ENCODE measurements around the gene DCTN3. TPM values are rescaled to one million over a fixed set of nuclear protein-coding genes. Genes with fewer than 3 reads are reported as not detected.

Gene DCTN3
- total RNA-seq, 5 donors from 2014 or later (not counting 1 experiment from before 2014, with no cell fraction given): 60.8 to 82.9 (median 69.0) TPM

- POLR2A ChIA-PET: interaction anchor here in 1 of 2 donors (0.6 kb wide), 1 partner anchor 32 kb away, joined by 10 read pairs; no protein-coding TSS in a partner anchor
These were observed 34.2 kb upstream of the DCTN3 start for GRCh38 chr9:34654323-34655051.

GRCh38 chr9:34653151-34654072 is 33.1 kb upstream of the DCTN3 start:
- Histone ChIP-seq H3K36me3 (ENCODE audit: control insufficient read depth in 2 of 2, extremely low read depth in 1 of 2, insufficient read depth in 1 of 2, low read length in 1 of 2) (peaks cover 0 to 34% of the 10 kb centered on the region in 2 donors), H3K27ac (ENCODE audit: low read length) (no peak overlapping the region), H3K9me3 (no peaks in the 10 kb centered on the region), H3K4me3 (ENCODE audit: control insufficient read depth in 1 of 2, extremely low read depth in 1 of 2, low read length in 1 of 2) (no peak overlapping the region), H3K4me1 (ENCODE audit: control insufficient read depth in 1 of 2, extremely low read depth in 1 of 2, insufficient read depth in 2 of 2, low read length in 2 of 2) (peaks cover 4 to 26% of the 10 kb centered on the region in 2 experiments), H3K27me3 (replicated peaks in 1 of 2; ENCODE audit: control insufficient read depth in 2 of 2, extremely low read depth in 1 of 2, insufficient read depth in 2 of 2, low read length in 1 of 2) (no peaks in the 10 kb centered on the region)
- Mint-ChIP-seq H3K36me3 (peaks cover 17% of the 10 kb centered on the region), H3K27me3 (no peaks in the 10 kb centered on the region), H3K4me3 (no peak overlapping the region), H3K27ac (peak overlapping the region; percentile 17 to 50), H3K4me1 (peaks cover 23 to 48% (median 45%) of the 10 kb centered on the region in 3 donors), H3K9me3 (no peaks in the 10 kb centered on the region)
- DNase-seq: no peak
- no peak for ATAC-seq (replicated peaks in 1 of 4)
- 75% methylated on average over 10 of the region's 11 CpGs for WGBS (ENCODE audit: insufficient coverage)
- CTCF ChIA-PET: interaction anchor here in 1 of 2 donors (1.3 kb wide), 1 partner anchor 20 kb away, joined by 4 read pairs; no protein-coding TSS in a partner anchor
- POLR2A ChIA-PET: interaction anchor here in 1 of 2 donors (0.6 kb wide), 1 partner anchor 31 kb away, joined by 10 read pairs; no protein-coding TSS in a partner anchor

More at GRCh38 chr9:34654323-34655051, 34.2 kb upstream of the DCTN3 start:
- Mint-ChIP-seq H3K4me3 (no peak overlapping the region), H3K4me1 (peaks cover 15 to 39% (median 34%) of the 10 kb centered on the region in 3 donors), H3K27ac (peak overlapping the region in 1 of 2 donors; percentile 3), H3K27me3 (no peaks in the 10 kb centered on the region), H3K36me3 (peaks cover 10% of the 10 kb centered on the region), H3K9me3 (no peaks in the 10 kb centered on the region)
- Histone ChIP-seq H3K27me3 (replicated peaks in 1 of 2; ENCODE audit: control insufficient read depth in 2 of 2, extremely low read depth in 1 of 2, insufficient read depth in 2 of 2, low read length in 1 of 2) (no peaks in the 10 kb centered on the region), H3K36me3 (ENCODE audit: control insufficient read depth in 2 of 2, extremely low read depth in 1 of 2, insufficient read depth in 1 of 2, low read length in 1 of 2) (peaks cover under 1 to 26% of the 10 kb centered on the region in 2 donors), H3K4me1 (ENCODE audit: control insufficient read depth in 1 of 2, extremely low read depth in 1 of 2, insufficient read depth in 2 of 2, low read length in 2 of 2) (peaks cover 3 to 20% of the 10 kb centered on the region in 2 experiments), H3K9me3 (no peaks in the 10 kb centered on the region), H3K4me3 (ENCODE audit: control insufficient read depth in 1 of 2, extremely low read depth in 1 of 2, low read length in 1 of 2) (no peak overlapping the region), H3K27ac (ENCODE audit: low read length) (no peak overlapping the region)
- ATAC-seq (replicated peaks in 1 of 4) (no peak), DNase-seq (no peak)
- 90% methylated on average over 2 of the region's 11 CpGs for WGBS (ENCODE audit: insufficient coverage)
- CTCF ChIA-PET: interaction anchor here in 1 of 2 donors (0.6 to 0.7 kb wide), 2 partner anchors 14 to 417 kb away, joined by 4 to 5 read pairs; no protein-coding TSS in a partner anchor

- ChIA-PET CTCF (interaction anchor here in 1 of 2 donors (1.3 kb wide), 1 partner anchor 19 kb away, joined by 4 read pairs; no protein-coding TSS in a partner anchor), POLR2A (no interaction called here)
- Histone ChIP-seq H3K27ac (ENCODE audit: low read length) (no peak overlapping the region), H3K4me1 (ENCODE audit: control insufficient read depth in 1 of 2, extremely low read depth in 1 of 2, insufficient read depth in 2 of 2, low read length in 2 of 2) (peaks cover 5 to 34% of the 10 kb centered on the region in 2 experiments), H3K27me3 (replicated peaks in 1 of 2; ENCODE audit: control insufficient read depth in 2 of 2, extremely low read depth in 1 of 2, insufficient read depth in 2 of 2, low read length in 1 of 2) (no peaks in the 10 kb centered on the region), H3K9me3 (no peaks in the 10 kb centered on the region), H3K4me3 (ENCODE audit: control insufficient read depth in 1 of 2, extremely low read depth in 1 of 2, low read length in 1 of 2) (no peak overlapping the region), H3K36me3 (ENCODE audit: control insufficient read depth in 2 of 2, extremely low read depth in 1 of 2, insufficient read depth in 1 of 2, low read length in 1 of 2) (peaks cover 0 to 42% of the 10 kb centered on the region in 2 donors)
- no peaks in the 10 kb centered on the region for H3K9me3 Mint-ChIP-seq
- ATAC-seq (replicated peaks in 1 of 4) (no peak), DNase-seq (no peak)
- H3K4me1 Mint-ChIP-seq: peaks cover 31 to 56% (median 53%) of the 10 kb centered on the region in 3 donors
- 84% methylated on average over 2 of the region's 5 CpGs for WGBS (ENCODE audit: insufficient coverage)
- H3K4me3 Mint-ChIP-seq: no peak overlapping the region
- peak overlapping the region; percentile 17 to 68 for H3K27ac Mint-ChIP-seq
- peaks cover 25% of the 10 kb centered on the region for H3K36me3 Mint-ChIP-seq
- no peaks in the 10 kb centered on the region for H3K27me3 Mint-ChIP-seq
These were observed 32.3 kb upstream of the DCTN3 start for GRCh38 chr9:34652602-34653000.

GRCh38 chr9:34651876-34652601 is 31.7 kb upstream of the DCTN3 start, which contains the start of gene IL11RA:
Gene IL11RA (plus strand): TSS chr9:34652185. CDS start chr9:34655218, 3,033 bp downstream.
- DNase-seq (peak in 6 of 35 experiments; percentile 21 to 43 (median 31)), ATAC-seq (replicated peaks in 1 of 4) (peak; percentile 38 to 58 (median 45))
- H3K36me3 Mint-ChIP-seq: peaks cover 25% of the 10 kb centered on the region
- ChIA-PET POLR2A (no interaction called here), CTCF (interaction anchor here in 1 of 2 donors (1.3 kb wide), 1 partner anchor 18 kb away, joined by 4 read pairs; no protein-coding TSS in a partner anchor)
- no peaks in the 10 kb centered on the region for H3K27me3 Mint-ChIP-seq
- H3K4me3 ChIP-seq (ENCODE audit: control insufficient read depth in 1 of 2, extremely low read depth in 1 of 2, low read length in 1 of 2): no peak within 1 kb of the TSS
- H3K4me1 Mint-ChIP-seq: peaks cover 36 to 62% (median 59%) of the 10 kb centered on the region in 3 donors
- H3K4me3 Mint-ChIP-seq: no peak within 1 kb of the TSS
- H3K9me3 ChIP-seq: no peaks in the 10 kb centered on the region
- peaks cover 10 to 40% of the 10 kb centered on the region in 2 experiments for H3K4me1 ChIP-seq (ENCODE audit: control insufficient read depth in 1 of 2, extremely low read depth in 1 of 2, insufficient read depth in 2 of 2, low read length in 2 of 2)
- H3K27ac ChIP-seq (ENCODE audit: low read length): no peak within 1 kb of the TSS
- H3K9me3 Mint-ChIP-seq: no peaks in the 10 kb centered on the region
- peaks cover 0 to 45% of the 10 kb centered on the region in 2 donors for H3K36me3 ChIP-seq (ENCODE audit: control insufficient read depth in 2 of 2, extremely low read depth in 1 of 2, insufficient read depth in 1 of 2, low read length in 1 of 2)
- H3K27me3 ChIP-seq (replicated peaks in 1 of 2; ENCODE audit: control insufficient read depth in 2 of 2, extremely low read depth in 1 of 2, insufficient read depth in 2 of 2, low read length in 1 of 2): no peaks in the 10 kb centered on the region
- 47% methylated on average over 13 of the region's 24 CpGs for WGBS (ENCODE audit: insufficient coverage)
- H3K27ac Mint-ChIP-seq: peak within 1 kb of the TSS; percentile 17 to 68

GRCh38 chr9:34651321-34651720 is 31.0 kb upstream of the DCTN3 start:
- WGBS (ENCODE audit: insufficient coverage): 86% methylated on average over 2 of the region's 4 CpGs
- Mint-ChIP-seq H3K4me3 (no peak overlapping the region), H3K4me1 (peaks cover 40 to 63% (median 62%) of the 10 kb centered on the region in 3 donors), H3K27ac (peak overlapping the region in 1 of 2 donors; percentile 28), H3K36me3 (peaks cover 25% of the 10 kb centered on the region), H3K9me3 (no peaks in the 10 kb centered on the region), H3K27me3 (no peaks in the 10 kb centered on the region)
- Histone ChIP-seq H3K9me3 (no peaks in the 10 kb centered on the region), H3K4me1 (ENCODE audit: control insufficient read depth in 1 of 2, extremely low read depth in 1 of 2, insufficient read depth in 2 of 2, low read length in 2 of 2) (peaks cover 10 to 45% of the 10 kb centered on the region in 2 experiments), H3K4me3 (ENCODE audit: control insufficient read depth in 1 of 2, extremely low read depth in 1 of 2, low read length in 1 of 2) (no peak overlapping the region), H3K36me3 (ENCODE audit: control insufficient read depth in 2 of 2, extremely low read depth in 1 of 2, insufficient read depth in 1 of 2, low read length in 1 of 2) (peaks cover 0 to 45% of the 10 kb centered on the region in 2 donors), H3K27ac (ENCODE audit: low read length) (no peak overlapping the region), H3K27me3 (replicated peaks in 1 of 2; ENCODE audit: control insufficient read depth in 2 of 2, extremely low read depth in 1 of 2, insufficient read depth in 2 of 2, low read length in 1 of 2) (no peaks in the 10 kb centered on the region)
- CTCF ChIA-PET: no interaction called here
- POLR2A ChIA-PET: no interaction called here
- DNase-seq (no peak), ATAC-seq (replicated peaks in 1 of 4) (no peak)
